AG10803 (cell line): ENCODE measurements around the gene PPP1CA.

Source experiments
- DNase-seq: peaks from one replicate; pipeline ENCODE4 v3.0.0; 2010; ENCODE audit warnings: low read depth
- H3K4me3 ChIP-seq: 2 replicates; pipeline ENCODE4 v1.5.1; 2011; ENCODE audit warnings: mild to moderate bottlenecking, low read length, control low read depth
- TF ChIP-seq, protein P1 (sequence below): conservative IDR thresholded peaks from 2 replicates; pipeline ENCODE4 v1.5.1; 2011; ENCODE audit warnings: mild to moderate bottlenecking, low read length, control low read depth, inconsistent platforms

The PPP1CA gene

DNA sequence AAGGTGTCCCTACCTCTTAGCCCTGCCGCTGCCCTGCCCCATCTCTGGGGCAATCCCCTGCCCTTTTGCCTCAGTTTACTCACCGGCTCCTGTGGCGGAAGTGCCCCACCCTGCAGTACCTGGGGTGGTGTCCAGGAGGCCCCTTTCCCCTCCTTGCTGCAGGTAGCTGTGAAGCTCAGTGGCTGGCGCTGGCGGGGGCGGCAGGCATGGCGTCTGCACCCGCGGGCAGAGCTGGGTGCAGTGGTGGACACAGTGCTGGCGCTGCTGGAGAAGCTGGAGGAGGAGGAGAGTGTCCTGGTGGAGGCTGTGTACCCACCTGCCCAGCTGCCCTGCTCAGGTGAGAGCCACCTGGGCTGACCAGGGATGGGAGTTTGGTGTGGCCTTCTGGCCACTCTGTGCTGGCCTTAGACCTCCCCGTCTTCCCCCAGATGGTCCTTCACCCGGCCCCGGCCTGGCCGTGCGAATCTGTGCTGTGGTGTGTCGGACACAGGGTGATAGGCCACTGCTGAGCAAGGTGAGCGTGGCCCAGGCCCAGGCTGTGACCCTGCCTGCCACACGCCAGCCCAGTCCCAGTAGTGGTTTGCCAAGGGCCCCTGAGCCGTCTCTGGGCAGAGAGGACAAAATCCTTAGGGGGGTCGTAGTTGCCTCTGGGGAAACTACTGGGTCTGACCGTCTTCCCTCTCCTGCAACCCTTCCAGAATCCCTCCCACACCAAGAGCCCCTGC is 17.8 kb upstream of the PPP1CA start:
- no peak for DNase-seq
- H3K4me3 ChIP-seq: no peak overlapping the region
- TF ChIP-seq, protein P1, sequence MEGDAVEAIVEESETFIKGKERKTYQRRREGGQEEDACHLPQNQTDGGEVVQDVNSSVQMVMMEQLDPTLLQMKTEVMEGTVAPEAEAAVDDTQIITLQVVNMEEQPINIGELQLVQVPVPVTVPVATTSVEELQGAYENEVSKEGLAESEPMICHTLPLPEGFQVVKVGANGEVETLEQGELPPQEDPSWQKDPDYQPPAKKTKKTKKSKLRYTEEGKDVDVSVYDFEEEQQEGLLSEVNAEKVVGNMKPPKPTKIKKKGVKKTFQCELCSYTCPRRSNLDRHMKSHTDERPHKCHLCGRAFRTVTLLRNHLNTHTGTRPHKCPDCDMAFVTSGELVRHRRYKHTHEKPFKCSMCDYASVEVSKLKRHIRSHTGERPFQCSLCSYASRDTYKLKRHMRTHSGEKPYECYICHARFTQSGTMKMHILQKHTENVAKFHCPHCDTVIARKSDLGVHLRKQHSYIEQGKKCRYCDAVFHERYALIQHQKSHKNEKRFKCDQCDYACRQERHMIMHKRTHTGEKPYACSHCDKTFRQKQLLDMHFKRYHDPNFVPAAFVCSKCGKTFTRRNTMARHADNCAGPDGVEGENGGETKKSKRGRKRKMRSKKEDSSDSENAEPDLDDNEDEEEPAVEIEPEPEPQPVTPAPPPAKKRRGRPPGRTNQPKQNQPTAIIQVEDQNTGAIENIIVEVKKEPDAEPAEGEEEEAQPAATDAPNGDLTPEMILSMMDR: no peak

GRCh38 chr11:67418476-67419281 is 17.0 kb upstream of the PPP1CA start:
- no peak for DNase-seq
- no peak overlapping the region for H3K4me3 ChIP-seq
- TF ChIP-seq, protein P1: no peak

- DNase-seq: no peak
- H3K4me3 ChIP-seq: no peak overlapping the region
- TF ChIP-seq, protein P1: no peak
Observed at GRCh38 chr11:67417425-67417824, 15.8 kb upstream of the PPP1CA start.

DNA sequence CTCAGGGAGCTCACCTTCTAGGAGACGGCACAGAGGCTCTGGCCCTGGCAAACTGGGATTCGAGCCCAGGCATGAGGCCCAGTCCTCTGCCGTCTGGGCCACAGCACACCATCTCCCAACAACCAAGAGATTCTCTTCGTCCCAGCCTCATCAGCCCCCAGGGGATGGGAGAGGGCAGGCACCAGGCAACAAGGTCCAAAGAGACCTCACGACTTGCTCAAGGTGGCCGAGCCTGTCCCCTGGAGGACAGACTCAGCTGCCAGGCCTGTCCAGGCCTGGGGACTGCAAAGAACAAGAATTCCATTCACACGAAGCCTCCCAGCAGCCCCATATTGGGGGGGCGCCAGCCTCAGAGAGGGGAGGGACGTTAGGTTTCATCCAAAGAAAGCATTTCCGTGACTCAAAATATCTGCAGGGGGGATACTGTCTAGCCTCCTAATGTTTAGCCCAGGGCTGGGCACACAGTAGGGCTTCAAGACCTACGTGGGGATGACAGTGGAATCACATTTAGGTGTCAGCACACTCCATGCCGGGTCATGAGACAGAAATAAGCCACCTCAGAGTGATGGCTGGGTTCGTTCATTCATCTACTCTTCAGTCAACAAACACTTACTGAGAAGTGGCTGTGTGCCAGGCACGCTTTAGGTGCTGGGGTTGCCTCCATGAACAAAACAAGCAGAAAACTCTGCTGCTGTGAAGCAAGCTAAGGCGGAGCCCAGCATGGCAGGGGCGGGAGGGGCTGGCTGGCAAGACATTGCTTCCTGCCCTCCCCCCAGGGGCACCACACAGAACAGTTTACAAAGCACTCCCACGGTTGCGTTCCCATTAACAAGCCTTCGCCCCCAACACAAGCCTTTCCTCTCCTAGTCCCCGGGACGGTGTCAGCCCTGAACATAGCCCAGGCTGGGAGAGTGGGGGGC is 15.0 kb upstream of the PPP1CA start:
- DNase-seq: no peak
- TF ChIP-seq, protein P1: no peak
- H3K4me3 ChIP-seq: no peak overlapping the region

- DNase-seq: no peak
- peak within 1 kb of the TSS; percentile 37 for H3K4me3 ChIP-seq
- TF ChIP-seq, protein P1: no peak
Observed at GRCh38 chr11:67415501-67416304, 14.0 kb upstream of the PPP1CA start, which contains the start of gene CARNS1. Gene CARNS1, plus strand, starts transcription at chr11:67415678. Its CDS starts 522 bp downstream, at chr11:67416200.

- TF ChIP-seq, protein P1: no peak
- no peak overlapping the region for H3K4me3 ChIP-seq
- no peak for DNase-seq
Observed at GRCh38 chr11:67413266-67413849, 11.7 kb upstream of the PPP1CA start.
